GM13977 (cell line): ENCODE measurements around the gene CHN1.

Experiments
- DNase-seq: peaks from one replicate; pipeline ENCODE4 v3.0.0; 2012; ENCODE audit warnings: low spot score
- CTCF ChIP-seq: IDR thresholded peaks from 2 replicates; pipeline ENCODE4 v1.5.1; 2012; ENCODE audit warnings: mild to moderate bottlenecking, control low read depth; ENCODE audit not compliant: insufficient read depth; ENCODE audit errors: extremely low read depth, missing control alignments
- in situ Hi-C: fragments of 300-500 bp; cut with MboI; formaldehyde crosslinking; loops from one replicate; pipeline ENCODE4 v1.12.0; 2022; ENCODE audit warnings: low sequenced_read_pairs, low pct_unique_long_range_greater_than_20kb, mixed read lengths, inconsistent platforms; ENCODE audit not compliant: unreplicated experiment

The CHN1 gene

GRCh38 chr2:175007510-175007909, 2.3 kb upstream of the CHN1 start:
- in situ Hi-C loops: no loop called here
- TF ChIP-seq CTCF: no peak
- no peak for DNase-seq

- TF ChIP-seq CTCF: no peak
- in situ Hi-C loops: no loop called here
- DNase-seq: no peak
Observed at GRCh38 chr2:175006281-175006680, 1.1 kb upstream of the CHN1 start.

DNA sequence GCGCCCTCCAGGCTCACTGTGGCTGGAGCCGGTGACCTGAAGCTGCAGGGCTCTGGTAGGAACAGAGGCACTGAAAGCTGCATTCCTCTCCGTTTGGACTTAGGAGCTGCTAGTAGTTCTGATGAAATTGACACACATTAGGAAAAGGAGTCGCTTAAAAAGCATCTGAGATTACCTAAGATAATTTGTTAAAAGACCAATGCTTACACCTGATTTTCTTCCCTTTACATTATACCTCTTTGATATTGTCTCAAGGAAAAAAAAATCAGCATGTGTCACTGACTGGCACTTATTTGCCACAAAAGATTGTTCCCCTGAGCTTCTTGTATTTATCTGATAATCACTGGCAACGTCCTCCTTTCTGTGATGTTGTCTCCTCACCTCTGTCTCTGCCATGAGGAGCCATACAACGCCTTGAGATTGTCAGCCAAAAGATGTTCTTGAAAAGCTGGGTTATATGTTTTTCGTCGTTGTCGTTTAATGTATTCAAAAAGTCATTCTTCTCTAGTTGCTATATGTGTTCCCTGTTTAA, 618 bp upstream of the CHN1 start:
- no peak for TF ChIP-seq CTCF
- in situ Hi-C loops: no loop called here

DNA sequence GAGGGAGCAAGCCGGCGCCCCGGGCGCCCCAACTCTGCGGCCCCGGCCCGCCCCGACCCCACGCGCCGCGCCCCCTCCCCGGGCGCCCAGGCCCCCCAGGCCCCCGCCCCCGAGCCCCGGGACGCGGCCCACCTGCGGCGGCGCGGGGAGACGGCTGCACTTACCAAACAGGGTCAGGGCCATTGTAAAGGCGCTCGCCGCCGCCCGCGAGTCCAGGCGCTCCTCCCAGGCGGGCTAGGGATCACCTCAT, 526 bp downstream of the CHN1 start:
- peak; percentile 54 for DNase-seq
- in situ Hi-C loops: no loop called here
- TF ChIP-seq CTCF: no peak

More for the DNA sequence above, 618 bp upstream of the CHN1 start:
- DNase-seq: no peak

DNA sequence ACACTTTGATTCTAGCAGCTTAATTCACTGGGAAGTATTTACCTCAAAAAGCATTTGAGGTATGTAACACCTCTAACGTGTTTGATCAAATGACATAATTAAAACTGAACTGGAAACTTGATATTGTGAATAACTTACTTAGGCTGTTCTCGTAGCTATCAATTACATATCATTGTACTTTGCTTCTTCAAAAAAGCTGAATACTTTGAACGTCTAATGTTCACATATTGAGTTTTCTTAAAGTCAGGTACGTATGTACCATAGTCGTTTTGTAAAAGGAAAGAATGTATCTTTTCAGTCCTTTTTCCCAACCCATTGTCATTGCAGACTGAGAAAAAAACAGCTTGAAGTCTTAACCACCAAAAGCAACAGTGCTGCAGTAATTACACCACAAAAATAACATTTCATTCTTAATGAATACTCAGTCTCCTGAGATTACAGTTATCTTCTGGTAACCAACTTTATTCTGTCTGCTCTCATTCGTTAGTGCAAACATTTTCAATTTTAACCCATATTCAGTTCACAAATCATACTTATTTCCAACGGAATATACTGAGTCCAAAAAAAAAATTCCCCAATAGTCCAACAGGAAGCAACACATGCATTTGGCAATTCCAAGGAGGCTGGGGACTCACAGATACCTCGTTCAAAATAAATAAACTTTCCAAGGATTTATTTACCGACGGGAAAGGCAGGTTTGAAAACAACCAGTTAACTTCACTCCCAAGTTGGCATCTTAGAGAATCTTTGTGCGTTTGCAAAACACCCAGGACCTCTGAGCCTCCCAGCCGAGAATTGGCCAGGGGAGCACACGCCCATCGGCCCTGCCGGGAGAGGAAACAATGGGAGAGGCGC, 1.1 kb downstream of the CHN1 start:
- in situ Hi-C loops: no loop called here
- no peak for DNase-seq
- no peak for TF ChIP-seq CTCF

DNA sequence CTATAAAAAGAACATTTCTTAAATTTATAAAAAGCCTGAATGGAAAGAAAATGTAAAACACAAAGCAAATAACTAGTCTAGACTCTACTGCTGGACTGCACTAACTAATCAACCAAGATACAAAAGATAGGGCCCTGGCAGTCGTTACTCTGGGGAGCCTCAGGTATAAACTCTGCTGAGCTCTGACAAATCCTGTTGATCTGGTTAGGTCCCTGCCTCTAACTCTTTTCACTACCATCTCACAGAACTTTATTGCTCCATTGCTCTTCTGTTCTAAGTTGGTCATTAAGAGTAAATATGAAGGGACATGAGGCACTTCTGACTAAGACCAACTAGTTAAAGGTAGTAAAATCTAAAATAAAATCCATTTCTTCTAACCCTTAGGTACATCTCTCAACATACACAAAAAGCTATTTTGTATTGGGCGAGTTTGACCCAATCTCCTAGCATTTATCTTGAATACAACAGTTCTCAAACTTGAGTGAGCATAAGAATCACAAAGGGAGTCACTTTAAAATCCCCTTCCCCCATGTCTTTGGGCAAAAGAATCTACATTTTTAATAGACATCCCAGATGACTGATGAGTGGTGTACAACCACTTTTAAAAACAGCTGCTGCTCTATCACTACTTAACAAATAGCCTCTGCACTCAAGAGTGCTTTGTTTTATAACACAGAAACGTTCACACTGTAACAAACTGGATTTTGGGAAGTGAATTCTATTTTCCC, 2.5 kb downstream of the CHN1 start:
- no peak for TF ChIP-seq CTCF
- in situ Hi-C loops: no loop called here
- DNase-seq: no peak
